Hematopoietic multipotent progenitor cell treated with erythropoietin and hydrocortisone succinate and interleukin-3 and kit ligand, for 4 days (in vitro differentiated cells): Measurements from ENCODE around the gene GDPGP1.
"Not testable (repeated sequence)": the region's sequence is repeated elsewhere in the genome, so short reads cannot be mapped to it uniquely, and the experiment has no call there.

ENCODE experiments used
- DNase-seq: peaks from one replicate; pipeline ENCODE4 v3.0.0-alpha.2; 2015

GDPGP1 gene

GRCh38 chr15:90264671-90265070, 30.7 kb downstream of the GDPGP1 start:
- peak; percentile 31 for DNase-seq

- peak; percentile 97 for DNase-seq
These were observed 31.5 kb downstream of the GDPGP1 start, which contains the start of gene NGRN for GRCh38 chr15:90265271-90266060. NGRN (plus strand) TSS chr15:90265672; CDS start chr15:90265713, 41 bp downstream.

- peak; percentile 67 for DNase-seq
These were observed 32.0 kb downstream of the GDPGP1 start for GRCh38 chr15:90266061-90266431.

GRCh38 chr15:90266485-90266884, 32.5 kb downstream of the GDPGP1 start:
- peak; percentile 42 for DNase-seq

- DNase-seq = no peak
These were observed 34.4 kb downstream of the GDPGP1 start for GRCh38 chr15:90268415-90268814.

- no peak for DNase-seq
These were observed 36.6 kb downstream of the GDPGP1 start for GRCh38 chr15:90270502-90271150.

GRCh38 chr15:90271459-90272166, 37.6 kb downstream of the GDPGP1 start:
- DNase-seq = no peak

GRCh38 chr15:90278467-90278866, 44.5 kb downstream of the GDPGP1 start:
- not testable (repeated sequence) for DNase-seq

- not testable (repeated sequence) for DNase-seq
These were observed 46.7 kb downstream of the GDPGP1 start for GRCh38 chr15:90280743-90281142.

GRCh38 chr15:90281637-90282036, 47.6 kb downstream of the GDPGP1 start:
- DNase-seq = not testable (repeated sequence)

- peak; percentile 80 for DNase-seq
These were observed 52.7 kb downstream of the GDPGP1 start for GRCh38 chr15:90286678-90287077.

- DNase-seq = peak; percentile 49
These were observed 53.1 kb downstream of the GDPGP1 start for GRCh38 chr15:90287101-90287500.

GRCh38 chr15:90287946-90288345, 53.9 kb downstream of the GDPGP1 start:
- DNase-seq = peak; percentile 23

GRCh38 chr15:90291679-90292356, 57.8 kb downstream of the GDPGP1 start:
- peak; percentile 69 for DNase-seq

- DNase-seq = peak; percentile 83
These were observed 59.2 kb downstream of the GDPGP1 start for GRCh38 chr15:90293040-90293810.

- DNase-seq = no peak
These were observed 60.1 kb downstream of the GDPGP1 start for GRCh38 chr15:90294159-90294558.

GRCh38 chr15:90294601-90295269, 60.7 kb downstream of the GDPGP1 start:
- no peak for DNase-seq

GRCh38 chr15:90295270-90295648, 61.2 kb downstream of the GDPGP1 start:
- no peak for DNase-seq
